ENCODE measurements around the gene USP17L22.
"Not testable (repeated sequence)": the region's sequence is repeated elsewhere in the genome, so short reads cannot be mapped to it uniquely, and the experiment has no call there.

Gene USP17L22, protein sequence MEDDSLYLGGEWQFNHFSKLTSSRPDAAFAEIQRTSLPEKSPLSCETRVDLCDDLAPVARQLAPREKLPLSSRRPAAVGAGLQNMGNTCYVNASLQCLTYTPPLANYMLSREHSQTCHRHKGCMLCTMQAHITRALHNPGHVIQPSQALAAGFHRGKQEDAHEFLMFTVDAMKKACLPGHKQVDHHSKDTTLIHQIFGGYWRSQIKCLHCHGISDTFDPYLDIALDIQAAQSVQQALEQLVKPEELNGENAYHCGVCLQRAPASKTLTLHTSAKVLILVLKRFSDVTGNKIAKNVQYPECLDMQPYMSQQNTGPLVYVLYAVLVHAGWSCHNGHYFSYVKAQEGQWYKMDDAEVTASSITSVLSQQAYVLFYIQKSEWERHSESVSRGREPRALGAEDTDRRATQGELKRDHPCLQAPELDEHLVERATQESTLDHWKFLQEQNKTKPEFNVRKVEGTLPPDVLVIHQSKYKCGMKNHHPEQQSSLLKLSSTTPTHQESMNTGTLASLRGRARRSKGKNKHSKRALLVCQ

DNA sequence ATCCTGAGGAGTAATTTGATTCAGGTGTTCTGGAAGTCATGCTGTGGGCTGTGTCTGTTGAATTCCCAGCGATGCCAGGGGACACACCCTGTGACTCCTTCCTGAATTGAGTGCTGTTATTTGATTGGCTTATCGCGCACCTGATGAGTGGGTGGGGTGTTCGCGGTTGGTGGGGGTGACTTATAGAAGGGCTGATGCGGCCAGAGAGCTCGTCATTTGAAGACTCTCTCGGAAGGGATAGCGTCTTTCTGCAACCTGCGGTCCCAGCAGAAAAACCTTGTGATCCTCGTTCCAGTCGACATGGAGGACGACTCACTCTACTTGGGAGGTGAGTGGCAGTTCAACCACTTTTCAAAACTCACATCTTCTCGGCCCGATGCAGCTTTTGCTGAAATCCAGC, at the start of gene USP17L22:
TSS of gene USP17L22 (plus strand) at position 301 of the 400 bp plus-strand sequence. CDS start at position 301, 0 bp downstream.
- DNase-seq = not testable (repeated sequence)

DNA sequence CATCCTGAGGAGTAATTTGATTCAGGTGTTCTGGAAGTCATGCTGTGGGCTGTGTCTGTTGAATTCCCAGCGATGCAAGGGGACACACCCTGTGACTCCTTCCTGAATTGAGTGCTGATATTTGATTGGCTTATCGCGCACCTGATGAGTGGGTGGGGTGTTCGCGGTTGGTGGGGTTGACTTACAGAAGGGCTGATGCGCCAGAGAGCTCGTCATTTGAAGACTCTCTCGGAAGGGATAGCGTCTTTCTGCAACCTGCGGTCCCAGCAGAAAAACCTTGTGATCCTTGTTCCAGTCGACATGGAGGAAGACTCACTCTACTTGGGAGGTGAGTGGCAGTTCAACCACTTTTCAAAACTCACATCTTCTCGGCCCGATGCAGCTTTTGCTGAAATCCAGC, 47.6 kb upstream of the USP17L22 start, which contains the start of gene USP17L12:
TSS of gene USP17L12 (plus strand) at position 301 of the 400 bp plus-strand sequence. CDS start at position 301, 0 bp downstream.
- DNase-seq = not testable (repeated sequence)

DNA sequence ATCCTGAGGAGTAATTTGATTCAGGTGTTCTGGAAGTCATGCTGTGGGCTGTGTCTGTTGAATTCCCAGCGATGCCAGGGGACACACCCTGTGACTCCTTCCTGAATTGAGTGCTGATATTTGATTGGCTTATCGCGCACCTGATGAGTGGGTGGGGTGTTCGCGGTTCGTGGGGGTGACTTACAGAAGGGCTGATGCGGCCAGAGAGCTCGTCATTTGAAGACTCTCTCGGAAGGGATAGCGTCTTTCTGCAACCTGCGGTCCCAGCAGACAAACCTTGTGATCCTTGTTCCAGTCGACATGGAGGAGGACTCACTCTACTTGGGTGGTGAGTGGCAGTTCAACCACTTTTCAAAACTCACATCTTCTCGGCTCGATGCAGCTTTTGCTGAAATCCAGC, 42.8 kb upstream of the USP17L22 start, which contains the start of gene USP17L13:
TSS of gene USP17L13 (plus strand) at position 301 of the 400 bp plus-strand sequence. CDS start at position 301, 0 bp downstream.
- not testable (repeated sequence) for DNase-seq

DNA sequence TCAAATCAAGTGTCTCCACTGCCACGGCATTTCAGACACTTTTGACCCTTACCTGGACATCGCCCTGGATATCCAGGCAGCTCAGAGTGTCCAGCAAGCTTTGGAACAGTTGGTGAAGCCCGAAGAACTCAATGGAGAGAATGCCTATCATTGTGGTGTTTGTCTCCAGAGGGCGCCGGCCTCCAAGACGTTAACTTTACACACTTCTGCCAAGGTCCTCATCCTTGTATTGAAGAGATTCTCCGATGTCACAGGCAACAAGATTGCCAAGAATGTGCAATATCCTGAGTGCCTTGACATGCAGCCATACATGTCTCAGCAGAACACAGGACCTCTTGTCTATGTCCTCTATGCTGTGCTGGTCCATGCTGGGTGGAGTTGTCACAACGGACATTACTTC, 37.2 kb upstream of the USP17L22 start:
- DNase-seq = not testable (repeated sequence)

DNA sequence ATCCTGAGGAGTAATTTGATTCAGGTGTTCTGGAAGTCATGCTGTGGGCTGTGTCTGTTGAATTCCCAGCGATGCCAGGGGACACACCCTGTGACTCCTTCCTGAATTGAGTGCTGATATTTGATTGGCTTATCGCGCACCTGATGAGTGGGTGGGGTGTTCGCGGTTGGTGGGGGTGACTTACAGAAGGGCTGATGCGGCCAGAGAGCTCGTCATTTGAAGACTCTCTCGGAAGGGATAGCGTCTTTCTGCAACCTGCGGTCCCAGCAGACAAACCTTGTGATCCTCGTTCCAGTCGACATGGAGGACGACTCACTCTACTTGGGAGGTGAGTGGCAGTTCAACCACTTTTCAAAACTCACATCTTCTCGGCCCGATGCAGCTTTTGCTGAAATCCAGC, 33.3 kb upstream of the USP17L22 start, which contains the start of gene USP17L15:
TSS of gene USP17L15 (plus strand) at position 301 of the 400 bp plus-strand sequence. CDS start at position 301, 0 bp downstream.
- DNase-seq = not testable (repeated sequence)

DNA sequence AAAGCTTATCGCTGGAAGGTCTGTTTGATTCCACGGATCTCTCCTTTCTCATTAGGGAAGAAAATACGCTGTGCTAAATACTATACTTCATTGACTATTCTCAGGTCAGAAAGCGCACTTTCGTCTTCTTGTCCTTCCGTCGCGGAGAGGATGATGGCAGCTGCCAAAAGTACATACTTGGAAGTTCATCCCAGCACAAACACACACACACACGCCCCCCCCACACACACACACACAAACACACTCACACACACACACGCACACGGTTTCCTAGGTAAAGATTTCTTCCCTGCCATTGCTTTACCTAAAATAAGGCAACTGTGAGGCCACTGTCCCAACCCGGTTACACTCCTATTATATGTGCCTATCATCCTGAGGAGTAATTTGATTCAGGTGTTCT, 29.0 kb upstream of the USP17L22 start:
- DNase-seq = not testable (repeated sequence)

DNA sequence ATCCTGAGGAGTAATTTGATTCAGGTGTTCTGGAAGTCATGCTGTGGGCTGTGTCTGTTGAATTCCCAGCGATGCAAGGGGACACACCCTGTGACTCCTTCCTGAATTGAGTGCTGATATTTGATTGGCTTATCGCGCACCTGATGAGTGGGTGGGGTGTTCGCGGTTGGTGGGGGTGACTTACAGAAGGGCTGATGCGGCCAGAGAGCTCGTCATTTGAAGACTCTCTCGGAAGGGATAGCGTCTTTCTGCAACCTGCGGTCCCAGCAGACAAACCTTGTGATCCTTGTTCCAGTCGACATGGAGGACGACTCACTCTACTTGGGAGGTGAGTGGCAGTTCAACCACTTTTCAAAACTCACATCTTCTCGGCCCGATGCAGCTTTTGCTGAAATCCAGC, 23.8 kb upstream of the USP17L22 start, which contains the start of gene USP17L17:
TSS of gene USP17L17 (plus strand) at position 301 of the 400 bp plus-strand sequence. CDS start at position 301, 0 bp downstream.
- not testable (repeated sequence) for DNase-seq

DNA sequence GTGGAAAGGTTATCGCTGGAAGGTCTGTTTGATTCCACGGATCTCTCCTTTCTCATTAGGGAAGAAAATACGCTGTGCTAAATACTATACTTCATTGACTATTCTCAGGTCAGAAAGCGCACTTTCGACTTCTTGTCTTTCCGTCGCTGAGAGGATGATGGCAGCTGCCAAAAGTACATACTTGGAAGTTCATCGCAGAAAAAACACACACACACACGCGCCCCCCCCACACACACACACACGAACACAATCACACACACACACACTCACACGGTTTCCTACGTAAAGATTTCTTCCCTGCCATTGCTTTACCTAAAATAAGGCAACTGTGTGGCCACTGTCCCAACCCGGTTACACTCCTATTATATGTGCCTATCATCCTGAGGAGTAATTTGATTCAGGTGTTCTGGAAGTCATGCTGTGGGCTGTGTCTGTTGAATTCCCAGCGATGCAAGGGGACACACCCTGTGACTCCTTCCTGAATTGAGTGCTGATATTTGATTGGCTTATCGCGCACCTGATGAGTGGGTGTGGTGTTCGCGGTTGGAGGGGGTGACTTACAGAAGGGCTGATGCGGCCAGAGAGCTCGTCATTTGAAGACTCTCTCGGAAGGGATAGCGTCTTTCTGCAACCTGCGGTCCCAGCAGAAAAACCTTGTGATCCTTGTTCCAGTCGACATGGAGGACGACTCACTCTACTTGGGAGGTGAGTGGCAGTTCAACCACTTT, 19.3 kb upstream of the USP17L22 start, which contains the start of gene USP17L18:
TSS of gene USP17L18 (plus strand) at position 678 of the 728 bp plus-strand sequence. CDS start at position 678, 0 bp downstream.
- not testable (repeated sequence) for DNase-seq

DNA sequence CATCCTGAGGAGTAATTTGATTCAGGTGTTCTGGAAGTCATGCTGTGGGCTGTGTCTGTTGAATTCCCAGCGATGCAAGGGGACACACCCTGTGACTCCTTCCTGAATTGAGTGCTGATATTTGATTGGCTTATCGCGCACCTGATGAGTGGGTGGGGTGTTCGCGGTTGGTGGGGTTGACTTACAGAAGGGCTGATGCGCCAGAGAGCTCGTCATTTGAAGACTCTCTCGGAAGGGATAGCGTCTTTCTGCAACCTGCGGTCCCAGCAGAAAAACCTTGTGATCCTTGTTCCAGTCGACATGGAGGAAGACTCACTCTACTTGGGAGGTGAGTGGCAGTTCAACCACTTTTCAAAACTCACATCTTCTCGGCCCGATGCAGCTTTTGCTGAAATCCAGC, 14.3 kb upstream of the USP17L22 start, which contains the start of gene USP17L19:
TSS of gene USP17L19 (plus strand) at position 301 of the 400 bp plus-strand sequence. CDS start at position 301, 0 bp downstream.
- not testable (repeated sequence) for DNase-seq

DNA sequence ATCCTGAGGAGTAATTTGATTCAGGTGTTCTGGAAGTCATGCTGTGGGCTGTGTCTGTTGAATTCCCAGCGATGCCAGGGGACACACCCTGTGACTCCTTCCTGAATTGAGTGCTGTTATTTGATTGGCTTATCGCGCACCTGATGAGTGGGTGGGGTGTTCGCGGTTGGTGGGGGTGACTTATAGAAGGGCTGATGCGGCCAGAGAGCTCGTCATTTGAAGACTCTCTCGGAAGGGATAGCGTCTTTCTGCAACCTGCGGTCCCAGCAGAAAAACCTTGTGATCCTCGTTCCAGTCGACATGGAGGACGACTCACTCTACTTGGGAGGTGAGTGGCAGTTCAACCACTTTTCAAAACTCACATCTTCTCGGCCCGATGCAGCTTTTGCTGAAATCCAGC, 9.6 kb upstream of the USP17L22 start, which contains the start of gene USP17L20:
TSS of gene USP17L20 (plus strand) at position 301 of the 400 bp plus-strand sequence. CDS start at position 301, 0 bp downstream.
- not testable (repeated sequence) for DNase-seq

DNA sequence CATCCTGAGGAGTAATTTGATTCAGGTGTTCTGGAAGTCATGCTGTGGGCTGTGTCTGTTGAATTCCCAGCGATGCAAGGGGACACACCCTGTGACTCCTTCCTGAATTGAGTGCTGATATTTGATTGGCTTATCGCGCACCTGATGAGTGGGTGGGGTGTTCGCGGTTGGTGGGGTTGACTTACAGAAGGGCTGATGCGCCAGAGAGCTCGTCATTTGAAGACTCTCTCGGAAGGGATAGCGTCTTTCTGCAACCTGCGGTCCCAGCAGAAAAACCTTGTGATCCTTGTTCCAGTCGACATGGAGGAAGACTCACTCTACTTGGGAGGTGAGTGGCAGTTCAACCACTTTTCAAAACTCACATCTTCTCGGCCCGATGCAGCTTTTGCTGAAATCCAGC, 4.8 kb upstream of the USP17L22 start, which contains the start of gene USP17L21:
TSS of gene USP17L21 (plus strand) at position 301 of the 400 bp plus-strand sequence. CDS start at position 301, 0 bp downstream.
- not testable (repeated sequence) for DNase-seq

DNA sequence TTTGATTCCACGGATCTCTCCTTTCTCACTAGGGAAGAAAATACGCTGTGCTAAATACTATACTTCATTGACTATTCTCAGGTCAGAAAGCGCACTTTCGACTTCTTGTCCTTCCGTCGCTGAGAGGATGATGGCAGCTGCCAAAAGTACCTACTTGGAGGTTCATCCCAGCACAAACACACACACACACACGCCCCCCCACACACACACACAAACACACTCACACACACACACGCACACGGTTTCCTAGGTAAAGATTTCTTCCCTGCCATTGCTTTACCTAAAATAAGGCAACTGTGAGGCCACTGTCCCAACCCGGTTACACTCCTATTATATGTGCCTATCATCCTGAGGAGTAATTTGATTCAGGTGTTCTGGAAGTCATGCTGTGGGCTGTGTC, 4.3 kb downstream of the USP17L22 start:
- DNase-seq = not testable (repeated sequence)
